ENCODE data around the gene ELSPBP1.

Gene ELSPBP1

GRCh38 chr19:47992070-47992469 lies 2.4 kb upstream of the ELSPBP1 start, which contains the start of gene BSPH1:
BSPH1 (minus strand) TSS chr19:47992170; CDS start chr19:47992081, 89 bp downstream.
- no peak for DNase-seq
- Mint-ChIP-seq H3K9me3 (peaks cover 8% of the 10 kb centered on the region), H3K27me3 (ENCODE audit: low read depth, poor library complexity) (peaks cover 30% of the 10 kb centered on the region), H3K27ac (no peak within 1 kb of the TSS), H3K4me3 (no peak within 1 kb of the TSS), H3K36me3 (ENCODE audit: low read depth) (no peaks in the 10 kb centered on the region), H3K4me1 (peaks cover 29% of the 10 kb centered on the region)
- no peak for TF ChIP-seq CTCF (IDR thresholded peaks at IDR 0.05)

GRCh38 chr19:47996230-47996727 lies 1.8 kb downstream of the ELSPBP1 start:
- H3K4me3 Mint-ChIP-seq: no peak overlapping the region
- H3K27me3 Mint-ChIP-seq (ENCODE audit: low read depth, poor library complexity): peaks cover 24% of the 10 kb centered on the region
- no peak overlapping the region for H3K27ac Mint-ChIP-seq
- no peaks in the 10 kb centered on the region for H3K36me3 Mint-ChIP-seq (ENCODE audit: low read depth)
- peaks cover 22% of the 10 kb centered on the region for H3K9me3 Mint-ChIP-seq
- H3K4me1 Mint-ChIP-seq: peaks cover 18% of the 10 kb centered on the region
- no peak for TF ChIP-seq CTCF (IDR thresholded peaks at IDR 0.05)
- no peak for DNase-seq

GRCh38 chr19:47998800-47999199 lies 4.4 kb downstream of the ELSPBP1 start:
- DNase-seq: no peak
- peaks cover 15% of the 10 kb centered on the region for H3K4me1 Mint-ChIP-seq
- H3K27ac Mint-ChIP-seq: no peak overlapping the region
- no peaks in the 10 kb centered on the region for H3K36me3 Mint-ChIP-seq (ENCODE audit: low read depth)
- peaks cover 31% of the 10 kb centered on the region for H3K27me3 Mint-ChIP-seq (ENCODE audit: low read depth, poor library complexity)
- H3K4me3 Mint-ChIP-seq: no peak overlapping the region
- TF ChIP-seq CTCF (IDR thresholded peaks at IDR 0.05): no peak
- peaks cover 29% of the 10 kb centered on the region for H3K9me3 Mint-ChIP-seq

GRCh38 chr19:48000846-48001245 lies 6.4 kb downstream of the ELSPBP1 start:
- TF ChIP-seq CTCF (IDR thresholded peaks at IDR 0.05): no peak
- no peaks in the 10 kb centered on the region for H3K4me1 Mint-ChIP-seq
- DNase-seq: no peak
- H3K9me3 Mint-ChIP-seq: peaks cover 29% of the 10 kb centered on the region
- H3K27ac Mint-ChIP-seq: no peak overlapping the region
- H3K4me3 Mint-ChIP-seq: no peak overlapping the region
- no peaks in the 10 kb centered on the region for H3K36me3 Mint-ChIP-seq (ENCODE audit: low read depth)
- H3K27me3 Mint-ChIP-seq (ENCODE audit: low read depth, poor library complexity): peaks cover 32% of the 10 kb centered on the region

- no peak for TF ChIP-seq CTCF (IDR thresholded peaks at IDR 0.05)
- no peak for DNase-seq
- peaks cover 30% of the 10 kb centered on the region for H3K9me3 Mint-ChIP-seq
- H3K36me3 Mint-ChIP-seq (ENCODE audit: low read depth): no peaks in the 10 kb centered on the region
- H3K4me3 Mint-ChIP-seq: no peak overlapping the region
- peaks cover 33% of the 10 kb centered on the region for H3K27me3 Mint-ChIP-seq (ENCODE audit: low read depth, poor library complexity)
- no peak overlapping the region for H3K27ac Mint-ChIP-seq
- no peaks in the 10 kb centered on the region for H3K4me1 Mint-ChIP-seq
Measured at GRCh38 chr19:48004236-48004635, 9.8 kb downstream of the ELSPBP1 start.

- Mint-ChIP-seq H3K27me3 (ENCODE audit: low read depth, poor library complexity) (peaks cover 24% of the 10 kb centered on the region), H3K4me1 (no peaks in the 10 kb centered on the region), H3K9me3 (peaks cover 18% of the 10 kb centered on the region), H3K27ac (no peak overlapping the region), H3K4me3 (no peak overlapping the region), H3K36me3 (ENCODE audit: low read depth) (no peaks in the 10 kb centered on the region)
- no peak for DNase-seq
- no peak for TF ChIP-seq CTCF (IDR thresholded peaks at IDR 0.05)
Measured at GRCh38 chr19:48006762-48007161, 12.3 kb downstream of the ELSPBP1 start.
